ENCODE results near the gene NBPF6.
A peak's percentile ranks its signal among the peaks of the same experiment; 100 is the strongest.
"Not testable (repeated sequence)": the region's sequence is repeated elsewhere in the genome, so short reads cannot be mapped to it uniquely, and the experiment has no call there.

Gene NBPF6

DNA sequence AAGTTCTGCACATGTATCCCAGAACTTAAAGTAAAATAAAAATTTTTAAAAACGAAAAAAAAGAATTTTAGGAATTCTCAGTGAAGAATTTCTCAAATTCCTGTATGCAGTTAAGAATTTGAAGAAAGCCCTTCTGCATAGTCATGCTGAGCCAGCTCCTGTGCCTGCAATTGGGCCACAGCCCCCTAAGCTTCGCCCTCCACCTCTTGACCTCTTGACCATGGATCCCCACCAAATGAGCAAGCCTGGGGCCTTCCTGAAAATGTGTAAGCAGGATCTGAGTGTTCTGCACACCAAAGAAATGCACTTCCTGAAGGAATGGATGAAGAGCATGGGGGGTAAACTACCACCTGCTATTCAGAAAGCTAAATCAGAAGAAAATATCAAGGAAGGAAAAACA lies 52.0 kb downstream of the NBPF6 start:
- no peak for DNase-seq (ENCODE audit: low read depth, low spot score)

DNA sequence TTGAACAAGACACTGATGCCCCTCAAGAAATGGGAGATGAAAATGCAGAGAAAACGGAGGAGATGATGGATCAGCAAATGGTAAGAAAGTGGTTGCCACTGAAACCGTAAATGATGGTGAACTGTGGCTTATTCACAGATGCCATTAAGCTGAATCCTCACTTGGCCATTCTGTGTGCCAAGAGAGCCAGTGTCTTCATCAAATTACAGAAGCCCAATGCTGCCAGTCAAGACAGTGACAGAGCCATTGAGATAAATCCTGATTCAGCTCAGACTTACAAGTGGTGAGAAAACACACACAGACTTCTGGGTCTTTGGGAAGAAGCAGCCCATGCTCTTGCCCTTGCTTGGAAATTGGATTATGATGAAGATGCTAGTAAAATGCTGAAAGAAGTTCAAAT lies 52.5 kb downstream of the NBPF6 start:
- peak; percentile 8 for DNase-seq (ENCODE audit: low read depth, low spot score)

DNA sequence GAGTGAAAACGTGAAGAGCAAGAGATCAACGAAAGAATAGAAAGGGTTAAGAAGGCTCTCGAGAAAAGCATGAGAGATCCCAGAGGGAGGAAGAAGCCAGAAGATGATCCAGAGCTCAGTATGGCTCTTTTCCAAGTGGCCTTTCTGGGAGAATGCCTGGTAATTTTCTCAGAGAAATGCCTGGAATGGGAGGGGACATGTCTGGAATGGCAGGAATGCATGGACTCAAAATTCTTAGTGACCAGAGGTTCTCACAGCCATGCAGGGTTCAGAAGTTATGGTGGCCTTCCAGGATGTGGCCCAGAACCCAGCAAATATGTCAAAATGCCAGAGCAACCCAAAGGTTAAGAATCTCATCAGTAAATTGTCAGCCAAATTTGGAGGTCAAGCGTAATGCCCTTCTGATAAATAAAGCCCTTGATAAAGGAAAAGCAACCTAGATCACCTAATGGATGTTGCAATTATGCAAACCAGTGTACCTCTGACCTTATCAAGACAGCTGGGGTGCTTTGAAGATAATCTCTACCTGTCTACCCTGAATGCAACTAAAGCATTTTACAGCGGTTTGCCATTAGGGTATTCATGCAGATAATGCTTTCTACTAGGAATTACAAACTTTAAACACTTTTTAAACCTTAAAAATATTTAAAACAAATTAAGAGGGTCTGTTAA lies 53.1 kb downstream of the NBPF6 start:
- peak; percentile 76 for DNase-seq (ENCODE audit: low read depth, low spot score)

DNA sequence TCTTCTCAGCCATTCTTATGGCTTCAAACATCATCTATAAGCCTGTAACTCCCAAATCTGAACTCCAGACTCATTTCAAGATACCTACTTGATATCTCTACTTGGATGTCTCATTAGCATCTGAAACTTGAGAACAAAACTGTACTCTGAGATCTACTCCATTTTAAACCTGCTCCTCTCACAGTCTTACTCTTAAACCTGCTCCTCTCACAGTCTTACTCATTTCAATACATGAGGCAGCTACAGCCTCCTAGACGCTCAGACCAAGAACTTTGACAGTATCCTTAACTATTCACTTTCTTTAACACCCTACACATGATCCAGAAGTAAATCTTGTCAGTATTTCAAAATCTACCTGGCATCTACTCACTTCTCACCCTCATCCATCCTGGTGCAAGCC lies 54.3 kb downstream of the NBPF6 start:
- DNase-seq (ENCODE audit: low read depth, low spot score) = no peak

DNA sequence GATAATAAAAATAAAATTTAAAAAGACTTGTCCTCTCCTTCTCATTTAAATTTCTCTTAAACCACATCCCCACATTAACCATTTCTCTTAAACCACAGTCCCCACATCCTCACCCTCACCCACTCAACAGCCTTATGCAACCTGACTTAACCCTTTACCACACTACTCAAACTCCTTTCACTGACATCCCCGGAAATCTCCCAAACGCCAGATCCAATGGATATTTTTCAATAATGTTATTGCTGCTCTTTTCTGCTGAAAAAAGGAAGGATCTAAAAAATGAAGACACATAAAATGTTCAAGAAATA lies 55.6 kb downstream of the NBPF6 start:
- no peak for DNase-seq (ENCODE audit: low read depth, low spot score)

DNA sequence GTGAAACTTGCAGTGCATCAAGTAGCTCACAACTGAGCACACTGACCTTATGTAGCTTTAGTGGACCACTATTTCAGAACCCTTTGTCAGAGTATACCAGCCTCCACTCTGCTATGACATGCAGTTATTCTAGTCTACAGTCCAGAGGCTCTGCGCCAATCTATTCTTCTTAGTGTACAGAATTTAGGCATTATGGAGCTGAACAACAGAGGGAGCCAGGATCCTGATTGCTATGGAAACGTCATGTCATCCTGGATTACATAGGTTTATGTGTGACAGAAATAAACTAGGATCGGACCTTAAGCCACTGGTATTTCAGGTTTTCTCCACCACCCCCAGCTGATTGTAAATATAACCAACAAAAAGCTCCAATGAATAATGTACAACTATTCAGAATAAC lies 61.6 kb downstream of the NBPF6 start:
- no peak for DNase-seq (ENCODE audit: low read depth, low spot score)

DNA sequence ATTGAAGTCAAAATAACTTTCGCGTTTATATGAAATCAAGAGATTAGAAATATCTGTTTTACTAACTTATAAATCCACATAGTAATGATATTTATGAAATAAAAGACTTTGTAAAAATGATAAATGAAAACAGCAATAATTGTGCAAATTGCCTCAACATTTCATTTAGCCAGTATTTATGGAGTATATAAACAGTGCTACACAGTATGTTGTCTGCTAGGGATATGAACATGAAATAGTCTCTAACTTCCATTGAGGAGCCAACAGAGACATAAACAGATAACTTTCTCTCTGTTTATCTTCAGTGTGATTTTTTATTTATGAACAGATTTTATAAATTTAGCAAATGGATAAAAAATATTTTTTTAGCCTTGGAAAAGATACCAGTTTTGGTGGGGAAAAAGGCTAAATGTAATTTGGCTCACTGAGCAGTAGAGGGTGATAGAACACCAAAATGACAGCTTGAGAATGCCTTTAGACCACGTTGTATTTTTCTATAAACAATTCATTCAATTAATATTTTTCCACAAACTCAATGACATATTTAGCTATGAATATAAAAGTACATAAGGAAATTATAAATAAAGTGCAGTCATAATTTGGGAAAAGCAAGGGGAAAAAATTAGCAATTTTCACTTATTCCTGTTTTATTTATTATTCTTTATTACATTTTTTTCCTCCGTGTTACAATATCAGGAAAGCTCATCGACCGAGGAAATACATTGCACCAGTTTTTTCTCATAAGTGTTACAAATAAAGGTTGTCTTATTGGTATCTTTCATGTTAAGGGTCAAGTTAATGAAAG lies 62.3 kb downstream of the NBPF6 start:
- peak; percentile 43 for DNase-seq (ENCODE audit: low read depth, low spot score)

DNA sequence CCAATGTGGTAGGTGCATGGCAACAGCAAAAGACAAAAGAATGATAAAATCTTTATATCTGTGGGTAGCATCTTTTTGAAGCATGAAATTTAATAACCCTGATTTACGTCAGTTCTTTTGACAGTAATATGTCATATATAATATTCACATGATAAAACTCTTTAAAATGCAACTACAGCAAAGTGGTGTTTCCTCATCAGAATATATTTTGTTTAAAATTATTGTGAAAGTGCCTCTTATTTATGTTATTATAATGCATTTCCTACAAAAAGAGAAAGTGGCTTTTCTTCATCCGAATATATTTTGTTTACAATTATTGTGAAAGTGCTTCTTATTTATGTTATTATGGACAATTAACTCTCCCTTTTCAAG lies 62.9 kb downstream of the NBPF6 start:
- no peak for DNase-seq (ENCODE audit: low read depth, low spot score)

DNA sequence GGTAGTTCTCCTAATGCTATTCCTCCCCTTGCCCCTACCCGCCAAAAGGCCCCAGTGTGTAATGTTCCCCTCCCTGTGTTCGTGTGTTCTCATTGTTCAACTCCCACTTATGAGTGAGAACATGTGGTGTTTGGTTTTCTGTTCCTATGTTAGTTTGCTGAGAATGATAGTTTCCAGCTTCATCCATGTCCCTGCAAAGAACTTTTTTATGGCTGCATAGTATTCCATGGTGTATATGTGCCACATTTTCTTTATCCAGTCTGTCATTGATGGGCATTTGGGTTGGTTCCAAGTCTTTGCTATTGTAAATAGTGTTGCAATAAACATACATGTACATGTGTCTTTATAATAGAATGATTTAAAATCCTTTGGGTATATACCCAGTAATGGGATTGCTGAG lies 63.8 kb downstream of the NBPF6 start:
- not testable (repeated sequence) for DNase-seq (ENCODE audit: low read depth, low spot score)

DNA sequence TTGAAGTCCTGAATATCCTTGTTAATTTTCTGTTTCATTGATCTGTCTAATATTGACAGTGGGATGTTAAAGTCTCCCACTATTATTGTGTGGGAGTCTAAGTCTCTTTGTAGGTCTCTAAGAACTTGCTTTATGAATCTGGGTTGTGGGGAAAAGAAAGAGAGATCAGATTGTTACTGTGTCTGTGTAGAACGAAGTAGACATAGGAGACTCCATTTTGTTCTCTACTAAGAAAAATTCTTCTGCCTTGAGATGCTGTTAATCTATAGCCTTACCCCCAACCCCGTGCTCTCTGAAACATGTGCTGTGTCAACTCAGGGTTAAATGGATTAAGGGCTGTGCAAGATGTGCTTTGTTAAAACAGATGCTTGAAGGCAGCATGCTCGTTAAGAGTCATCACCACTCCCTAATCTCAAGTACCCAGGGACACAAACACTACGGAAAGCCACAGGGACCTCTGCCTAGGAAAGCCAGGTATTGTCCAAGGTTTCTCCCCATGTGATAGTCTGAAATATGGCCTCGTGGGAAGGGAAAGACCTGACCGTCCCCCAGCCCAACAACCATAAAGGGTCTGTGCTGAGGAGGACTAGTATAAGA lies 67.3 kb downstream of the NBPF6 start:
- DNase-seq (ENCODE audit: low read depth, low spot score) = not testable (repeated sequence)

Data from astrocyte of the hippocampus (primary cell).